ENCODE data around the gene LSM5.
"Not testable (repeated sequence)": the region's sequence is repeated elsewhere in the genome, so short reads cannot be mapped to it uniquely, and the experiment has no call there.

The LSM5 gene

GRCh38 chr7:32502728-32503127, 12.5 kb upstream of the LSM5 start:
- no peak for DNase-seq

- no peak for DNase-seq
Observed at GRCh38 chr7:32501522-32501921, 11.3 kb upstream of the LSM5 start.

GRCh38 chr7:32500922-32501341, 10.8 kb upstream of the LSM5 start:
- DNase-seq, result no peak

GRCh38 chr7:32500216-32500615, 10.0 kb upstream of the LSM5 start:
- not testable (repeated sequence) for DNase-seq

- DNase-seq, result not testable (repeated sequence)
Observed at GRCh38 chr7:32499755-32500154, 9.6 kb upstream of the LSM5 start.

- DNase-seq, result no peak
Observed at GRCh38 chr7:32496052-32496813, 6.1 kb upstream of the LSM5 start.

GRCh38 chr7:32495298-32496051, 5.3 kb upstream of the LSM5 start, which contains the start of gene AVL9:
AVL9 (plus strand) TSS chr7:32495489; CDS start chr7:32495710, 221 bp downstream.
- peak; percentile 99 for DNase-seq

- no peak for DNase-seq
Observed at GRCh38 chr7:32494946-32495297, 4.7 kb upstream of the LSM5 start.

GRCh38 chr7:32489788-32490126, 423 bp downstream of the LSM5 start:
- no peak for DNase-seq

GRCh38 chr7:32481921-32482320, 8.3 kb downstream of the LSM5 start:
- DNase-seq, result no peak

GRCh38 chr7:32481176-32481575, 9.0 kb downstream of the LSM5 start:
- DNase-seq, result no peak

- peak; percentile 23 for DNase-seq
Observed at GRCh38 chr7:32479574-32480200, 10.5 kb downstream of the LSM5 start.

GRCh38 chr7:32477649-32477980, 12.6 kb downstream of the LSM5 start:
- no peak for DNase-seq

- DNase-seq, result no peak
Observed at GRCh38 chr7:32476816-32477648, 13.1 kb downstream of the LSM5 start.

- no peak for DNase-seq
Observed at GRCh38 chr7:32474008-32474407, 16.2 kb downstream of the LSM5 start.

GRCh38 chr7:32472015-32472414, 18.2 kb downstream of the LSM5 start:
- DNase-seq, result no peak

- DNase-seq, result no peak
Observed at GRCh38 chr7:32470871-32471270, 19.3 kb downstream of the LSM5 start.

GRCh38 chr7:32470004-32470403, 20.2 kb downstream of the LSM5 start:
- not testable (repeated sequence) for DNase-seq

- DNase-seq, result not testable (repeated sequence)
Observed at GRCh38 chr7:32464641-32465416, 25.4 kb downstream of the LSM5 start.

- no peak for DNase-seq
Observed at GRCh38 chr7:32462977-32463376, 27.2 kb downstream of the LSM5 start.

- no peak for DNase-seq
Observed at GRCh38 chr7:32462451-32462850, 27.7 kb downstream of the LSM5 start.

- no peak for DNase-seq
Observed at GRCh38 chr7:32461484-32461883, 28.7 kb downstream of the LSM5 start.

All from CD4-positive, alpha-beta T cell treated with Interleukin-10 for 1 hour (primary cell).